Frontal cortex (tissue), 4 donors: ENCODE results near the gene MYO18B. TPM values are rescaled to one million over a fixed set of nuclear protein-coding genes. Genes with fewer than 3 reads are reported as not detected.
A peak's percentile ranks its signal among the peaks of the same experiment; 100 is the strongest.

ENCODE experiments used
- DNase-seq, 2 donors: peaks; one replicate each; pipeline ENCODE4 v3.0.0; 2012; ENCODE audit warnings: low spot score in 2 of 2
- FAIRE-seq: peaks from 2 replicates; lab custom pipeline; 2012; peaks lifted over from hg19 to GRCh38; lab: Jason Lieb, UNC
- total RNA-seq: library from RNA; depleted of rRNA; stranded (reverse); fragments of >200 nt; gene quantifications from one replicate; pipeline ENCODE4 v1.2.3, GENCODE V29; 2014
- donor health status: control.
- donor health status: control.
- donor health status: control.

MYO18B gene
- total RNA-seq, 1 donor from 2014 or later, result not detected

DNA sequence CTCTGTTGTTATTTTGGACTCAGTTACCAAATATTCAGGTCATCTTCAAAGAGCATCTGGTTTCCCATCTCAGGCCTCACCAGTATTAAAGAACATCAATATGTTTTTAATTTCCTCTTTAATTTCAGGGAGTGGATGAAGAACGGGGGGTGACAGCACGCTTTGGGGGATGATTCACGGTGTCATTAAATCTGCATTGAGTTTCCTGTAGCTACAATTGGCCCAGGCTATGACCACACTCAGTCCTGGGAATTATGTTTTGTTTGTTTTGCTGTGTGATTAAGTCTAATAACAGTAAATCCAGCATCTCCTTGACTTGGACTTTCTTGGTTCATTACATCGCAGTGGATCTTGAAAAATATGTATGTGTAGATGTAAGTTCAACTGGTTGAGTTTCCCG lies 277.6 kb downstream of the MYO18B start:
- no peak for FAIRE-seq
- DNase-seq, result no peak

DNA sequence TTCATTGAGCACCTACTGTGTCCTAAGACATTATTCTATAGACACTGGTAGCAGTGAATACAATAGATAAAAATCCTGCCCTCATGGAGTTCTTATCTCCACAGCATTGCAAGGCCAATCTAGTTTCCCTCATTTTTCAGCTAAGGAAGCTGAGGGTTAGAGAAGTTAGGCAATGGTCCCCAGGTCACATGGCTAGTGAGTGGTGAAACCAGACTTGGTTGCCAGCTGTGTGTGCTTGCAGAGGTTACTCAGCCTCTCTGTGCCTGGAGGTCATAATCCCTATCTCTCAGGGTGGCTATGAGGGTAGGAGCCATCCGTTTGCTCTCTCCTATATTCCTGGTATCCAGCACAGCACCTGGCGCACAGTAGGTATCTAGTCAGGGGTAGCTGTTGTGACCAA lies 279.5 kb downstream of the MYO18B start:
- DNase-seq (no peak), FAIRE-seq (no peak)

DNA sequence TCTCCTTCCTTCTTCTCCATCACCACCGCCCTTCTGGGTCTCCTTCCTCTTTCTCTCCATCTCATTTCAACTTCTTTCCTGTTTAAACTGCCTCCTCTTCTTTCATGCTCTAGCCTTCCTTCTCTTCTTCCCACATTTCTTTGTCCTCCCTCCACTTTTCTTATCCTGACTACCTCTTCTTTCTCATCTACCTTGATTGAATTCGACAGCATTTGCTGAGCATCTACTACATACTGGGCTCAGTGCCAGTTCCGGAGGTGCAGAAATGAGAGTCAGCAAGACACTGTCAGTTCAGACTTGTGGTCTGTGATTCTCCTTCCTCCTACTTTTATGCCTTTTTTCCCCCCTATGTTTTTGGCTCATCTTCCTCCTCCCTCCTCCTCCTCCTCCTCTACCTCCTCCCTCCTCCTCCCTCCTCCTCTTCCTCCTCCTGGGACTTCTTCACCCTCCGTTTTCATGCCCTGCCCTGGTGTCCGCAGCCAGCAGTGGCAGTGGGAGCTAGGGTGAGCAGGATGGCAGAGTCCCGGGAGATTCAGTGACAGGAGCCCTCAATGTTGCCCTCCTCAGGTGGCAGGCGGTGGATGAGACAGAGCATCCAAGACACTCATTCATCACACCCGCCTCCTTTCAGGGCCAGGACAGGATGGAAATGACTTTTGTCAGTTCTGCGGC lies 281.3 kb downstream of the MYO18B start:
- no peak for DNase-seq
- FAIRE-seq, result no peak

DNA sequence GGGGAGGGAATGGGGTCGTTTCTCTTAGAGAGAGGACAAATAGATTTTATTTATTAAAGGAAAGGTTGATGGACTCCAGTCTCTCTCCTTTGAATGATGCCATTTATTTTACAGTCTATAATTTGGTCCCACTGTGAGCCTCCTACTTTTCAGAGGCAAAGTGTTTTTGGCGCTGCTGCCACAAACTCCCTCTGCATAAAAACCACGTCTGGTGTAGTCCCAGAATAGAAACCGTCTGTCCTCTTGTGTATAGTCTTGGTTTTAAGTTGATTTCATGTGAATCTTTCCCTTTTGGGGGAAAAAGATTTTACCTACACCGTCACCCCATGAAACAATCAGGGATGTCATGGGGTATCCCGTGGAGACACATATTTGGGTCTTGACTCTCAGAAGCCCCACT lies 283.6 kb downstream of the MYO18B start:
- DNase-seq, result no peak
- FAIRE-seq, result no peak

DNA sequence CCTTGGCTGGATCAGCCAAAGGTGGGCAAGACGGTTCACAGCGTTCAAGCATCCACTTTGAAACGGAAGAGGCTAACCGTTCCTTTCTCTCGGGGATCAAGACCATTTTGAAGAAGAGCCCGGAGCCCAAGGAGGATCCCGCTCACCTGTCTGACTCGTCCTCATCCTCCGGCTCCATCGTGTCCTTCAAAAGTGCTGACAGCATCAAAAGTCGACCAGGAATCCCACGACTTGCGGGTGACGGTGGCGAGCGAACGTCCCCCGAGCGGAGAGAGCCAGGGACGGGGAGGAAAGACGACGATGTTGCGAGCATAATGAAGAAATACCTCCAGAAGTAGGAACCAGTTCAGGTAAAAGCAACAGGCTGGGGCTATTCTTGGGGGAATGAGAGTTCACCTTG lies 285.4 kb downstream of the MYO18B start:
- DNase-seq (no peak), FAIRE-seq (no peak)

DNA sequence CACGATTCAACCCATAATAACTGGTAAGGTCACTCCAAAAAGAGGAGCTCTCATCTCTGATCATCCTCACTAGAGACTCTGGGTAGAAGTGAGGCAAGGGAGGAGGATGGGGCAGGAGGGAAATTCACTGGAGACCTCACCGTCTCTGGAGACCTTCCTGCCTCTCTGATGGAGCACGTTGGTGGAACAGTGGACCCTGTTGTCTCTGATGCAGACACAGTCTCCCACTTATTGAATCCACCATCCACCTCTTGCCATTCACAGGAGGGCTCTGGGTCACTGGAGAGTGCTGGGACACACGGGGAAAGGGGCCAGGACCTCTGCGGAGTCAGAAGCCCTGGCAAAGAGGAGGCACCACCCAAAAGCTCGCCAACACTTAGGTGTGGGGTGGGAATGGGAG lies 289.7 kb downstream of the MYO18B start:
- DNase-seq (no peak), FAIRE-seq (no peak)

DNA sequence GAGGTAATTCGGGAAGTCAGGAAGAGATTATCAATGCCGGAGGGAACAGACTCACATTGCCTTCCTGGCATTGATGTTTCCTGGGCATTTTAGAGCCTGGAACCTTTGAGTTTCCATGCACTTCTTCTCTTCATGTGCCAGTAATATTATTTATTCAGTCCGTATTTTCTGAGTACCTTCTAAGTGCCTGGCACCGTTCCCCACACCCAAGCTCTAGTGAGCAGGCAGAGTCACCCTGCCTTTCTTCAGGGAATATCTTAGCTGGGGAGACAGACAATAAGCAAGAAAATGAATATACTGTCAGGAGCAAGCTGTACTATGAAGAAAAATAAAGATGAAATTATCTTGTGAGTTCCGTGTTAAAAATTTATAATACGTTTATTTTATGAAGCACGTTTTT lies 291.1 kb downstream of the MYO18B start:
- no peak for FAIRE-seq
- no peak for DNase-seq

DNA sequence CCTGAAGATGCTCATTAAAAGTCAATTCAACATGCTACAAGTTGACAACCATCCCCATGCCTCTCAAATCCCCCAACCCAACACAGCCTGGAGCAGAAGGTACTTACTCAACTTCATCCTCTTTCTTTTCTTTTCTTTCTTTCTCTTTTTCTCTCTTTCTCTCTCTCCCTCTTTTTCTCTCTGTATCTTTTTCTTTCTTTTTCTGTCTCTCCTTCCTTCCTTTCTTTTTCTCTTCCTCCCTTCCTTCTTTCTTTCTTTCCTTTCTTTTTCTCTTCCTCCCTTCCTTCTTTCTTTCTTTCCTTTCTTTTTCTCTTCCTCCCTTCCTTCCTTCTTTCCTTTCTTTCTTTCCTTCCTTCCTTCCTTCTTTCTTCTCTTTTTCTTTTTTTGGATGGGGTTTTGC lies 291.6 kb downstream of the MYO18B start:
- FAIRE-seq, result no peak
- no peak for DNase-seq

DNA sequence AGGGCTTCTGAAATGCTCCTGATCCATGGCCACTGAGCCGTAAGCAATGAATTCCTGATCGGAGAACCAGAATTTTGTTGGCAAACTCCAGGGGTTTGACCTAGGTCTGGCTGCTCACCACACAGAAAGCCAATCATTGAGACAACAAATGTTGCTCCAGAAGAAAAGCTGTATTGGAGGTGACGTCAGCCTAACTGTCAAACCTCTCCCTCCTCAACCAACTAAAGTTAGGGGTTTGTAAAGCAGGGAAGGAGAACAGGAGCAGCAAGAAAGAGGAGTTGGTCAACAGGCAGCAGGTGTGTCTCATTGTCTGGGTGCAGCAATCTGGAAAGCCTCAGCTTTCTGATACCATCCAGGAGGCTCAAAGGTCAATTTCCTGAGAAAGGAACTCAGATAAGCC lies 293.5 kb downstream of the MYO18B start:
- FAIRE-seq (no peak), DNase-seq (no peak)

DNA sequence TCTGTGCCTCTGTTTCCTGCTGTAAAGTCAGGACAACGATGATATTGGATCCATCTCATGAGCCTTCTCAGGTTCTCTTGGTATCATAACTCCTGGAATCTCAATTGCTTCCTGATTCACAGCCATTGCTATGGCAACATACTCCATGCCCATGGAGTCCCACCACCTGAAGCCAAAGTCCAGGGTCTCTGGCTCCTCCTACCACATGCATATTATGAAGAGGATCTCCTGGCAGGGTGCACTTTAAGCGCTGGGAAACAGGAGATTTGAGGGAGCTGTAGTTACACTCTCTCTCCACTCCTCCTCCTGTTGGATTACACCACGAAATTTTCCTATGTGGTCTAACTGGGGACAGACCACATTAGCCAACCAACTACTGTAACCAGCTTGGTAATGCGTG lies 296.4 kb downstream of the MYO18B start:
- FAIRE-seq (no peak), DNase-seq (no peak)

DNA sequence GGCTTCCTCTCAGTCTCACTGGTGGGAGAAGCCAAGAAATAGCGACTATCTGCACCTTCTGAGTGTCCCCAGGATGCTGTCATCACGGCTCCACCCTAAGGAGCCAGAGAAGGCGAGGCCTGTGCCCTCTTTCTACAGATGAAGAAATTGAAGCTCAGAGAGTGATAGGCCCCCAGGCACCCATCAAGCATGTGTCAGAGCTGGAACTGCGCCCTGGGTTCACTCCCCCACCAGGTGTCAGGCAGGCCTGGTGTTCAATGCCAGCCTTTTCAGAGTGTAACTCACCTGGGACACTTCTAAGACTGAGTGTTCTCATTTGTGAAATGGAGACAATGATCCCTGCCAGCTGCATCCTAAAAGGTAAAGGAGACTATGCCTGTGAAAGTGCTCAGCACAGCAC lies 299.9 kb downstream of the MYO18B start:
- DNase-seq, result no peak
- FAIRE-seq, result no peak

DNA sequence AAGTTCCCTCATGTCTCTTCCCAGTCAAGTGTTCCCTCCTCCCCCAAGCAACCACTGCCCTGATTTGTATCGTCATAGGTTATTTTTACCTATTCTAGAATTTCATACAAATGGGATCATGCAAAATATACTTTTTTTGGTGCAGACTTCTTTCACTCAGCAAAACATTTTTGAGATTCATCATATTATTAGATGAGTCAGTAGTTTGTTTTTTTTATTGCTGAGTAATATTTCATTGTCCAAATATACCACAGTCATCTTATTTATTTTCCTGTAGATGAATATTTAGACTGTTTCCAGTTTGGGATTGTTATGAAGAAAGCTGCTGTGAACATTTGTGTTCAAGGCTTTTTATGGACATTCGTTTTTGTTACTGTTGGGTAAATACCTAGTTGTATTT lies 301.0 kb downstream of the MYO18B start:
- DNase-seq (no peak), FAIRE-seq (no peak)

DNA sequence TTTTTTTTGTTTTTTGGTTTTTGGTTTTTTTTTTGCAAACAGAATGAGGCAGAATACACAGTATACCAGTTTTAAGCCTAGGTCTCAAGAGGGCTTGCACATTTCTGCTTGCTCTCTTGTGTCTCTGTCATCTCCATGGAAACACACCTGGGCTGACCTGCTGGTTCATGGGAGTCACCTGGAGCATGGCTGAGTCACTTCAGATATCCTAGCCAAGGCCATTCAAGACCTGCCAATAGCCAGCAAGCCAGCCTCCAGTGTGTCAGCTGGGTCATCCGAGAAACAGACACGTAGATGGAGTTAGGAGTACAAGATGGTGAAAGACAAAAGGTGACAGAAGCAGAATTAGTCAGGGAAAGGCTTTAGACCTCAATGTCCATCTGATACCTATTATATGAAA lies 303.1 kb downstream of the MYO18B start:
- FAIRE-seq (no peak), DNase-seq (no peak)

DNA sequence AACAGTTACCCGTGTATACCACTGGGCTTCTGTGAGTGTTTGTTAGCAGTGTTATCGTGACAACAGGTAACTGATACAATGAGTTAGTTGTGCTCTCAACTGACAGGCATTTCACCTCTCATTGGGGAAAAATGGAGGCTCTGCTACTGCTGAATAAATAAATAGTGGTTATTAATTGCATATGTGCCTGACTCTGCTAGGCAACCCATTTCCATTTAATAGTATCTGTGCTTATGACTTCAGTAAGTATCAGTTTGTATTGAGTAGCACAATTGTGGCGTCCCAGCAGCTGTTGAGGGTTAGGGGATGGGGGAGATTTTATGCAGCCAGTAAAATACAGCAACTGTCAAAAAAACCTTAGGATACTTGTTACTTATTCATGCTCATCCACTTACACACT lies 303.9 kb downstream of the MYO18B start:
- no peak for DNase-seq

DNA sequence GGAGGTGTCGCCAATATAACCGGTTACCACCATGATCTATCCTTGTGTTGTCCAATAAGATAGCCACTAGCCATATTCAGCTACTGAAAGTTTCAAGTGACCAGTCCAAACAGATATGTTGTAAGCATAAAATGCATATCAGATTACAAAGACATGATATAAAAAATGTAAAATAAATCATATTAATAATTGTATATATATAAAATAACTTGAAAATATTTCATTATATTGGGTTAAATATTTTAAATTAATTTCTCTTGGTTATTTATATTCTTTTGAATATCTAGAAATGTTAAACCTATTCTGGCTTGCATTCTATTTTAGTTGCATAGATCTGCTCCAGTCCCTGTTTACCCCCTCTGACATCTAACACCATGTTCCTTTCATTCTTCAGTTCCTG lies 305.5 kb downstream of the MYO18B start:
- FAIRE-seq, result peak; percentile 21
- no peak for DNase-seq

More for the DNA sequence above, 303.9 kb downstream of the MYO18B start:
- no peak for FAIRE-seq

DNA sequence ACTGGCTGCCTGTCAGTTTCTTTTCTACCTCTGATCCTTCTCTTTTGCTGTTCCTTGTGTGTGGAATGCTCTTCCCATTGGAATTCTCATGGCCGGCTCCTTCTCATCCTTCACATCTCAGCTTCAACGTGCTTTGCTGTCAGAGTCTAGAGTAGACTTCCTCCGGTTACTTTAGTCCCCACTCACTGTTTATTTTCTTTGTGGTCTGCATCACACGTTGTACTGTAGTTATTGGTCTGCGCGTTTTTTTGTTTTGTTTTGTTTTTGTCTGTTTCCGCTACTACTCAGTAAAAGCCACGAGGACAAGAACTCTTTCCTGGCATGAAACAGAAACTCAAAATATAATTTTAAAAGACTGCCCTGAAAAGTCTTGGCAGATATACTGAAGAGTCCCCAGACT lies 305.9 kb downstream of the MYO18B start:
- DNase-seq (no peak), FAIRE-seq (no peak)

DNA sequence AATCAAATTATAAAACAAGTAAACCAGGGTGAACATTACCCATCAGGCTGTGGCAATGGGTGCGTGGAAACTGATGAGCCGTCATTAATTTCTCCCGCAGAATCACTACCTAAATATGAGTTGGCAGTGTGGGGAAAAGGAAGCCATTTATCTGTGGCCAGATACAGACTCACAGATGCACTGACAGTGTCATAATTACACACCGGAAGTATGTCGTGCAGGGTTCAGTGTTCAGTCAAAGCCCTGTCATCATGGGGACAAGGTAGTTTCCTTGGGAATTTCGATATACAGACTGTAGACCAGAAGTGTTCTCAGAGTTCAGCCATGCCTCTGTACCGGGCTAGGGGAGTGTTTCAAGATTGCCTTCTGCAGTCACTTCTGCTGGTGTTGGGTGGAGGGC lies 308.1 kb downstream of the MYO18B start:
- FAIRE-seq (no peak), DNase-seq (no peak)

DNA sequence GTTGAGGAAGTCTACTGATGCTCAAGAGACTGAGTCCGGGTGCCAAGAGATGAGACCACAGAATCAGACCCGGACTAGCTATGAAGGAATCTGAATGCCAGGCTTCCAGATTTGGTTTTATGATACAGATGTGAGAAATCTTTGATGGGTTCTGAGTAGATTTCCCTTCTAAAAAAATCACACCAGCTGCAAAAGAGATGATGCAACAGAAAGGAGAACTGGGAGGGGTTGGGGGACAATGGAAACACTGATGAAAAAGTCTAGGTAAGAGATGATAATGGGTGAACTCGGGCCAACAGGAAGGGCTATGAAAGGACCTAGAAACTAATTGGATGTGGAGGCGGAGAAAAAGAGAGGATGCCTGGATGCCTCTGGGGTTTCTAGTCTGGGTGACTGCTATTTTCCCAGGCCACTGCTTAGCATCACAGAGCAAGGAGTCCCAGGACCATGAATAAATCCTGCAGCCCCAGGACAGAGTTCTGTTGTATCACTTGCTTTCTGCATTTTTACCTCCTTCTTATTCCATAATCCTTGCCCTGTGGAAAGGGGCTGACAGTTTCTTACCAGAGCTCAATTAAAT lies 311.8 kb downstream of the MYO18B start:
- FAIRE-seq, result no peak

DNA sequence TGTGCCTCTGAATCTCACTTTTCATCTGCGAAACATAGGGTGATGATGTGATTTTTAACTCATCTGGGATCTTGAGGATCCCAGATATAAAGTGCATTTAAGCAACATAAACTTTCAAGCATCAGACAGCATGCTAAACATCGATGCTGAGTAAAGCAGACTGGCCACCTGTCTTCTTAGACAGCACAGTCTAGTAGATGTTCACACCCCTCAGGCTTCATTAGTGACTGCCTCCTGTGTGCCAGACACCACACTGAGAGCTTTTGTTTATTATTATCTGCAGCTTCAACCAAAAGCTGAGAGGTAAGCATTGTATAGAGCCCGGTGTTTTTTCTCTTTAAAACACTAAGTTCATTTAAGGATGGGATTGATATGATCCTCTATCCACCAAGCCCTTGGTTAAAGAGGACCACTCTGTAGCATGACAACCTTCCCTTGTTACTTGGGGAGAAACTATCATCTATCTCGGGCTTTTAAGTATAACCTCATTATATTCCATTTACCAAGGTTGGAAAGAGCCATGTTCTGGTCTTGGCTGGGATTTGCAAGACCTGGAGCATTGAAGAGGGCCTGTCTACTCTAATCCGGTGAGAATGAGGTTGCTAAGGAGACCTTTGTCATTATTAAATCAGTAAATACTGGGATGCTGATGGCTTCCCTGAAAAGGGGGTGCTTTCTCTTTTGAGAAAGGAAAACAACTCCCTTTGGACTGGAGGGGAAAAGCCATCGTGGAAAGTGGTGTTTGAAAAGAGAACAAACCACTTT lies 313.0 kb downstream of the MYO18B start:
- DNase-seq, result no peak
- no peak for FAIRE-seq

More for the DNA sequence above, 311.8 kb downstream of the MYO18B start:
- DNase-seq, result no peak

DNA sequence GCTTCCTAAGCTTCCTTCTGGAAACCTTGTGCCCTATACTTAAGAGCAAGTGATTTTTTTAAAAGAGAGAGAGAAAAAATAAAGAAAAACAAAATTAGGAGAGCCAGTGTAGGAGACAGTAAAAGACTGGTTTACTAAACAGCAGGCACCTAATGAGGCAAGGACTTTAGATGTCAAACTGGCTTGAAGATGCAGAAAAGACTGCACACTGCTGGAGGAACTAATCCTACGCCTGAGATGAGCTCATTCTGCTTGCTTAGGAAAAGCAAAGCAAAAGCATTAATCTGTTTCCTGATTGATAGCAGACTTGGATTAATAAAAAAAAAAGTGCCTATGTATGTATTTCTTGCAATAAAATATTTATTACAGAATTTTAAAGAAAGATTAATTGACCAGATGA lies 313.7 kb downstream of the MYO18B start:
- no peak for DNase-seq
- no peak for FAIRE-seq

DNA sequence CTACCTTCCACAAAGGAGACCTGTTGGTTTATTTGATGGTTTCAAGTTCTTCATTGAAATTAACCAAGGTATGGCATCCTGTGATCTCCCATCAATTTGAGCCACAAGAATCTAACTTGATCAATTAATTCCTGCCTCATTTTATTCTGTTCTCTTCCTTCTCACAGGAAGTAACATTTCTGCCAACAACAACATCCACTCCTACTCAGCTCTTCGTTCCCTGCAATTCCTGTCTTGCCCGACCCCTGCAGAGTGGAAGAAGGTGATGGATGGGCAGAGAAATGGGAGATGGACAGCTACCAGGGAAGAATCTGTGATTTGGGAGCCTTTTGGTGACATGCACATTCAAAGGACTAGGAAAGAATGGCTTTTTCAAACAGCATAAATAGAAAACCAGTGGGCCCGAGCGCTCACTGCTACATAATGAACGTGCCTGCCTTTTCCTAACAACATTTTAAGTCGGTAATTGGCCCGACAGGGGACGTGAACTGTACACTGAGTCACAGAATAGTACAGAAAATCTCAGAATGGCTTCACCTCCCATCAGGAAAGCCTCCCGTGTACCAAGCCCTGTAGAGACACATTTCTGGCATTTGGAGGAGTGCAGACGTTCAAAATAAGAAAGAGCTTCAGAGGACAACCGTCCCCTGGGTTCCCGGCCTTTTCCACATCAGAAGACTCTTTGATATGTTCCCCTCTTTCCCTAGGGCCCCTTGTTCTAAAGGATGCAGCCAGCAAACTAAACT lies 314.6 kb downstream of the MYO18B start:
- DNase-seq, result no peak
- FAIRE-seq, result no peak
